GM12878 (cell line): Measurements from ENCODE around the gene ANKRD13B. TPM values are rescaled to one million over a fixed set of nuclear protein-coding genes. Genes with fewer than 3 reads are reported as not detected.

Experiments used
- BHLHE40 ChIP-seq, 2 experiments: fragments of 450-650 bp in 1 of 2; IDR thresholded peaks; 2 replicates each; pipeline ENCODE4 v1.6.1; 2011 to 2017; ENCODE audit warnings: low read depth in 2 of 2, borderline replicate concordance in 1 of 2, improper control_type of control experiment in 1 of 2, low read length in 1 of 2, mild to moderate bottlenecking in 1 of 2
- BMI1 ChIP-seq: fragments of 450-650 bp; IDR thresholded peaks from 2 replicates; pipeline ENCODE4 v1.6.1; 2016; ENCODE audit warnings: mild to moderate bottlenecking, moderate library complexity, borderline replicate concordance
- CREB1 ChIP-seq: IDR thresholded peaks from 2 replicates; pipeline ENCODE4 v1.6.1; 2012; ENCODE audit warnings: low read depth, mild to moderate bottlenecking, inconsistent platforms
- CREM ChIP-seq: IDR thresholded peaks from 2 replicates; pipeline ENCODE4 v1.6.1; 2014; ENCODE audit warnings: antibody characterized with exemption, low read depth
- CTCF ChIP-seq, 3 experiments: IDR thresholded peaks in 2 of 3; conservative IDR thresholded peaks in 1 of 3; 2 replicates each; pipeline ENCODE4 v1.5.1; 2011; ENCODE audit warnings: low read depth in 3 of 3, low read length in 3 of 3, mild to moderate bottlenecking in 3 of 3, control low read depth in 2 of 3, moderate library complexity in 2 of 3, inconsistent platforms in 1 of 3, mixed read lengths in 1 of 3; ENCODE audit not compliant: control insufficient read depth in 2 of 3, insufficient read depth in 1 of 3; ENCODE audit errors: extremely low read depth in 1 of 3
- EGR1 ChIP-seq, 2 experiments: IDR thresholded peaks; 1 replicate in 1 of 2; 2 replicates in 1 of 2; pipeline ENCODE4 v1.6.1; 2011 to 2012; ENCODE audit warnings: low read depth in 2 of 2, low read length in 2 of 2, borderline replicate concordance in 1 of 2, mild to moderate bottlenecking in 1 of 2, moderate library complexity in 1 of 2
- ETV6 ChIP-seq, 2 experiments: fragments of 450-650 bp in 1 of 2; IDR thresholded peaks in 1 of 2; conservative IDR thresholded peaks in 1 of 2; 2 replicates each; pipeline ENCODE4 v1.6.1; 2014; ENCODE audit warnings: antibody characterized with exemption in 1 of 2, borderline replicate concordance in 1 of 2, low read depth in 1 of 2, mild to moderate bottlenecking in 1 of 2, moderate library complexity in 1 of 2
- FOXM1 ChIP-seq: IDR thresholded peaks from 2 replicates; pipeline ENCODE4 v1.6.1; 2012; ENCODE audit warnings: low read depth, mild to moderate bottlenecking, inconsistent platforms, low read length, moderate library complexity
- GATAD2B ChIP-seq: fragments of 450-650 bp; conservative IDR thresholded peaks from 2 replicates; pipeline ENCODE4 v1.6.1; 2017; ENCODE audit warnings: low read depth, mild to moderate bottlenecking, moderate library complexity
- NR2F1 ChIP-seq: fragments of 450-650 bp; conservative IDR thresholded peaks from 2 replicates; pipeline ENCODE4 v1.6.1; 2017; ENCODE audit warnings: mild to moderate bottlenecking
- NRF1 ChIP-seq: conservative IDR thresholded peaks from 2 replicates; pipeline ENCODE4 v1.6.1; 2011; ENCODE audit warnings: mild to moderate bottlenecking, low read depth, low read length, improper control_type of control experiment
- PAX8 ChIP-seq: fragments of 450-650 bp; IDR thresholded peaks from 2 replicates; pipeline ENCODE4 v1.6.1; 2017; ENCODE audit warnings: mild to moderate bottlenecking, moderate library complexity
- POU2F2 ChIP-seq: IDR thresholded peaks from 3 replicates; pipeline ENCODE4 v1.6.1; 2011; ENCODE audit warnings: low read depth, mild to moderate bottlenecking, low read length, borderline replicate concordance
- RAD21 ChIP-seq: IDR thresholded peaks from 2 replicates; pipeline ENCODE4 v1.6.1; 2011; ENCODE audit warnings: mild to moderate bottlenecking, low read depth, low read length, moderate library complexity; ENCODE audit not compliant: insufficient read depth
- RCOR1 ChIP-seq: conservative IDR thresholded peaks from 2 replicates; pipeline ENCODE4 v1.6.1; 2012; ENCODE audit warnings: low read depth, low read length, improper control_type of control experiment
- RELA ChIP-seq: fragments of 450-650 bp; IDR thresholded peaks from 2 replicates; pipeline ENCODE4 v1.8.0; 2014; ENCODE audit warnings: borderline replicate concordance; ENCODE audit not compliant: partially characterized antibody
- REST ChIP-seq: IDR thresholded peaks from 2 replicates; pipeline ENCODE4 v1.6.1; 2012; ENCODE audit warnings: mild to moderate bottlenecking, low read depth, low read length
- SMC3 ChIP-seq: IDR thresholded peaks from 2 replicates; pipeline ENCODE4 v1.6.1; 2011; ENCODE audit warnings: low read length, improper control_type of control experiment, borderline replicate concordance
- SREBF2 ChIP-seq: IDR thresholded peaks from 2 replicates; pipeline ENCODE4 v1.6.1; 2012; ENCODE audit warnings: mild to moderate bottlenecking, low read length
- YY1 ChIP-seq: IDR thresholded peaks from 2 replicates; pipeline ENCODE4 v1.6.1; 2011; ENCODE audit warnings: low read depth, mild to moderate bottlenecking, low read length
- ZNF207 ChIP-seq: fragments of 450-650 bp; IDR thresholded peaks from 2 replicates; pipeline ENCODE4 v1.6.1; 2014; ENCODE audit warnings: antibody characterized with exemption, mild to moderate bottlenecking, borderline replicate concordance
- ZNF24 ChIP-seq: fragments of 450-650 bp; IDR thresholded peaks from 2 replicates; pipeline ENCODE4 v1.6.1; 2017; ENCODE audit warnings: antibody characterized with exemption, mild to moderate bottlenecking
- polyA plus RNA-seq, 11 experiments: library from polyadenylated mRNA; depleted of rRNA in 4 of 11; unstranded in 6 of 11; stranded (reverse) in 5 of 11; fragments of >200 nt; fragmentation: Nextera tagmentation in 4 of 11; fragmentation: Illumina TruSeq in 1 of 11; extraction: Ambion mirVana in 4 of 11; extraction: Trizol in 1 of 11; gene quantifications; 1 replicate in 1 of 11; 2 replicates in 10 of 11; pipeline versions ENCODE4 v1.2.1 to v1.2.3, GENCODE V29; 2011 to 2016; ENCODE audit warnings: inconsistent platforms in 2 of 11, missing spikeins in 2 of 11, low read depth in 1 of 11
- total RNA-seq, 4 experiments: library from RNA; depleted of rRNA in 3 of 4; stranded (reverse); fragments of >200 nt in 3 of 4; fragmentation: Illumina TruSeq in 1 of 4; extraction: Trizol in 1 of 4; gene quantifications; 2 replicates each; pipeline versions ENCODE4 v1.2.1 to v1.2.3, GENCODE V29; 2013 to 2021
- TF ChIP-seq, protein P1 (sequence below): fragments of 450-650 bp; formaldehyde crosslinking; IDR thresholded peaks from 2 replicates; pipeline ENCODE4 v1.4.0; 2020; ENCODE audit warnings: mild to moderate bottlenecking, moderate library complexity

ANKRD13B gene
- total and polyA plus RNA-seq, 10 of the 15 experiments (the other 5 are each of a cell fraction or from before 2014, with no cell fraction given) = 0.18 to 15.0 (median 2.8) TPM

GRCh38 chr17:29617125-29617480 is 24.2 kb downstream of the ANKRD13B start (continued):
- TF ChIP-seq, protein P1, sequence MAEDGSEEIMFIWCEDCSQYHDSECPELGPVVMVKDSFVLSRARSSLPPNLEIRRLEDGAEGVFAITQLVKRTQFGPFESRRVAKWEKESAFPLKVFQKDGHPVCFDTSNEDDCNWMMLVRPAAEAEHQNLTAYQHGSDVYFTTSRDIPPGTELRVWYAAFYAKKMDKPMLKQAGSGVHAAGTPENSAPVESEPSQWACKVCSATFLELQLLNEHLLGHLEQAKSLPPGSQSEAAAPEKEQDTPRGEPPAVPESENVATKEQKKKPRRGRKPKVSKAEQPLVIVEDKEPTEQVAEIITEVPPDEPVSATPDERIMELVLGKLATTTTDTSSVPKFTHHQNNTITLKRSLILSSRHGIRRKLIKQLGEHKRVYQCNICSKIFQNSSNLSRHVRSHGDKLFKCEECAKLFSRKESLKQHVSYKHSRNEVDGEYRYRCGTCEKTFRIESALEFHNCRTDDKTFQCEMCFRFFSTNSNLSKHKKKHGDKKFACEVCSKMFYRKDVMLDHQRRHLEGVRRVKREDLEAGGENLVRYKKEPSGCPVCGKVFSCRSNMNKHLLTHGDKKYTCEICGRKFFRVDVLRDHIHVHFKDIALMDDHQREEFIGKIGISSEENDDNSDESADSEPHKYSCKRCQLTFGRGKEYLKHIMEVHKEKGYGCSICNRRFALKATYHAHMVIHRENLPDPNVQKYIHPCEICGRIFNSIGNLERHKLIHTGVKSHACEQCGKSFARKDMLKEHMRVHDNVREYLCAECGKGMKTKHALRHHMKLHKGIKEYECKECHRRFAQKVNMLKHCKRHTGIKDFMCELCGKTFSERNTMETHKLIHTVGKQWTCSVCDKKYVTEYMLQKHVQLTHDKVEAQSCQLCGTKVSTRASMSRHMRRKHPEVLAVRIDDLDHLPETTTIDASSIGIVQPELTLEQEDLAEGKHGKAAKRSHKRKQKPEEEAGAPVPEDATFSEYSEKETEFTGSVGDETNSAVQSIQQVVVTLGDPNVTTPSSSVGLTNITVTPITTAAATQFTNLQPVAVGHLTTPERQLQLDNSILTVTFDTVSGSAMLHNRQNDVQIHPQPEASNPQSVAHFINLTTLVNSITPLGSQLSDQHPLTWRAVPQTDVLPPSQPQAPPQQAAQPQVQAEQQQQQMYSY = no peak
- TF ChIP-seq NRF1 = peak; percentile 54
- peak; percentile 47 for TF ChIP-seq RAD21
- no peak for TF ChIP-seq PAX8
- peak; percentile 66; the same call in 1 of the 2 replicates for TF ChIP-seq CREM
- TF ChIP-seq ZNF24 = no peak
- TF ChIP-seq BMI1 = no peak
- no peak for TF ChIP-seq RCOR1
- TF ChIP-seq NR2F1 = no peak
- peak in 1 of 2 experiments; percentile 46; a peak in 1 of 3 replicates for TF ChIP-seq EGR1 (IDR thresholded peaks at IDR 0.05; ENCODE audit: borderline replicate concordance in 1 of 2, low read depth in 2 of 2, low read length in 2 of 2)
- peak; percentile 48; the same call in 1 of the 2 replicates for TF ChIP-seq CREB1
- no peak for TF ChIP-seq FOXM1
- TF ChIP-seq YY1 = peak; percentile 59; the same call in 1 of the 2 replicates
- TF ChIP-seq CTCF (IDR thresholded peaks at IDR 0.05 in 2 of 3, conservative IDR thresholded peaks at IDR 0.05 in 1 of 3; ENCODE audit: control insufficient read depth in 2 of 3, extremely low read depth in 1 of 3, insufficient read depth in 1 of 3, low read depth in 3 of 3, low read length in 3 of 3) = peak; percentile 76 to 94 (median 93)
- TF ChIP-seq ETV6 (conservative IDR thresholded peaks at IDR 0.05 in 1 of 2, IDR thresholded peaks at IDR 0.05 in 1 of 2; ENCODE audit: borderline replicate concordance in 1 of 2, low read depth in 1 of 2) = no peak
- peak; percentile 31; the same call in 1 of the 2 replicates for TF ChIP-seq SMC3
- TF ChIP-seq BHLHE40 (IDR thresholded peaks at IDR 0.05; ENCODE audit: borderline replicate concordance in 1 of 2, low read depth in 2 of 2, low read length in 1 of 2) = peak; percentile 64 to 89
- TF ChIP-seq GATAD2B = peak; percentile 24
- no peak for TF ChIP-seq REST
- no peak for TF ChIP-seq ZNF207
- TF ChIP-seq POU2F2 = peak; percentile 40; the same call in 1 of the 3 replicates
- no peak for TF ChIP-seq SREBF2
- TF ChIP-seq RELA = no peak
